Measurements from ENCODE around the gene P4HA1.

P4HA1 gene

GRCh38 chr10:73017955-73018480, 78.6 kb downstream of the P4HA1 start:
- H3K36me3 ChIP-seq (ENCODE audit: insufficient read depth) = no peaks in the 10 kb centered on the region
- no peaks in the 10 kb centered on the region for H3K79me2 ChIP-seq (ENCODE audit: insufficient read depth, low read depth)
- H3K9ac ChIP-seq = no peak overlapping the region
- H3K27ac ChIP-seq = no peak overlapping the region
- no peak overlapping the region for H3K4me3 ChIP-seq (IDR thresholded peaks at IDR 0.05; ENCODE audit: insufficient read depth, low read depth, low read length)
- H3K4me2 ChIP-seq = no peak overlapping the region
- no peaks in the 10 kb centered on the region for H3K4me1 ChIP-seq (ENCODE audit: low read depth, poor library complexity, severe bottlenecking)
- no peak overlapping the region for H2AFZ ChIP-seq (ENCODE audit: low read depth)
- no peak for TF ChIP-seq CTCF (conservative IDR thresholded peaks at IDR 0.05; ENCODE audit: low read depth, low read length)
- no peaks in the 10 kb centered on the region for H3K27me3 ChIP-seq (ENCODE audit: insufficient read depth, low read depth)
- H4K20me1 ChIP-seq (ENCODE audit: insufficient read depth) = no peaks in the 10 kb centered on the region

- no peaks in the 10 kb centered on the region for H3K79me2 ChIP-seq (ENCODE audit: insufficient read depth, low read depth)
Measured at GRCh38 chr10:73015779-73016178, 80.9 kb downstream of the P4HA1 start.

GRCh38 chr10:73003822-73004221, 92.8 kb downstream of the P4HA1 start:
- Histone ChIP-seq H3K36me3 (ENCODE audit: insufficient read depth) (no peaks in the 10 kb centered on the region), H3K4me1 (ENCODE audit: low read depth, poor library complexity, severe bottlenecking) (peaks cover 5% of the 10 kb centered on the region), H3K4me2 (no peak overlapping the region), H2AFZ (ENCODE audit: low read depth) (no peak overlapping the region), H3K9ac (no peak overlapping the region), H3K4me3 (IDR thresholded peaks at IDR 0.05; ENCODE audit: insufficient read depth, low read depth, low read length) (no peak overlapping the region), H3K79me2 (ENCODE audit: insufficient read depth, low read depth) (no peaks in the 10 kb centered on the region), H3K27me3 (ENCODE audit: insufficient read depth, low read depth) (no peaks in the 10 kb centered on the region), H4K20me1 (ENCODE audit: insufficient read depth) (no peaks in the 10 kb centered on the region), H3K27ac (no peak overlapping the region)
- TF ChIP-seq CTCF (conservative IDR thresholded peaks at IDR 0.05; ENCODE audit: low read depth, low read length) = no peak

More at GRCh38 chr10:73015779-73016178, 80.9 kb downstream of the P4HA1 start:
- no peak overlapping the region for H2AFZ ChIP-seq (ENCODE audit: low read depth)
- no peaks in the 10 kb centered on the region for H3K36me3 ChIP-seq (ENCODE audit: insufficient read depth)
- H3K9ac ChIP-seq = no peak overlapping the region
- TF ChIP-seq CTCF (conservative IDR thresholded peaks at IDR 0.05; ENCODE audit: low read depth, low read length) = no peak
- no peak overlapping the region for H3K4me2 ChIP-seq
- H4K20me1 ChIP-seq (ENCODE audit: insufficient read depth) = no peaks in the 10 kb centered on the region
- H3K4me1 ChIP-seq (ENCODE audit: low read depth, poor library complexity, severe bottlenecking) = no peaks in the 10 kb centered on the region
- no peak overlapping the region for H3K4me3 ChIP-seq (IDR thresholded peaks at IDR 0.05; ENCODE audit: insufficient read depth, low read depth, low read length)
- H3K27ac ChIP-seq = no peak overlapping the region
- H3K27me3 ChIP-seq (ENCODE audit: insufficient read depth, low read depth) = no peaks in the 10 kb centered on the region

- Histone ChIP-seq H3K4me3 (IDR thresholded peaks at IDR 0.05; ENCODE audit: insufficient read depth, low read depth, low read length) (no peak overlapping the region), H3K4me1 (ENCODE audit: low read depth, poor library complexity, severe bottlenecking) (peaks cover 5% of the 10 kb centered on the region), H3K36me3 (ENCODE audit: insufficient read depth) (no peaks in the 10 kb centered on the region), H3K4me2 (no peak overlapping the region), H4K20me1 (ENCODE audit: insufficient read depth) (no peaks in the 10 kb centered on the region), H3K79me2 (ENCODE audit: insufficient read depth, low read depth) (no peaks in the 10 kb centered on the region), H3K9ac (no peak overlapping the region), H2AFZ (ENCODE audit: low read depth) (no peak overlapping the region), H3K27ac (no peak overlapping the region), H3K27me3 (ENCODE audit: insufficient read depth, low read depth) (no peaks in the 10 kb centered on the region)
- no peak for TF ChIP-seq CTCF (conservative IDR thresholded peaks at IDR 0.05; ENCODE audit: low read depth, low read length)
Measured at GRCh38 chr10:73000973-73001372, 95.7 kb downstream of the P4HA1 start.

Measured in KMS-11 (cell line).